H54 (cell line): ENCODE results near the gene ELOVL5.

Source experiments
- DNase-seq: peaks from one replicate; pipeline ENCODE4 v3.0.0; 2011; ENCODE audit warnings: low spot score, mixed read lengths; ENCODE audit not compliant: insufficient read length
- FAIRE-seq: peaks from 3 replicates; lab custom pipeline; 2011; peaks lifted over from hg19 to GRCh38; lab: Jason Lieb, UNC
- POLR2A ChIP-seq: IDR thresholded peaks from 2 replicates; pipeline ENCODE4 v1.6.1; 2011; ENCODE audit warnings: low read depth, mild to moderate bottlenecking, low read length

ELOVL5 gene

DNA sequence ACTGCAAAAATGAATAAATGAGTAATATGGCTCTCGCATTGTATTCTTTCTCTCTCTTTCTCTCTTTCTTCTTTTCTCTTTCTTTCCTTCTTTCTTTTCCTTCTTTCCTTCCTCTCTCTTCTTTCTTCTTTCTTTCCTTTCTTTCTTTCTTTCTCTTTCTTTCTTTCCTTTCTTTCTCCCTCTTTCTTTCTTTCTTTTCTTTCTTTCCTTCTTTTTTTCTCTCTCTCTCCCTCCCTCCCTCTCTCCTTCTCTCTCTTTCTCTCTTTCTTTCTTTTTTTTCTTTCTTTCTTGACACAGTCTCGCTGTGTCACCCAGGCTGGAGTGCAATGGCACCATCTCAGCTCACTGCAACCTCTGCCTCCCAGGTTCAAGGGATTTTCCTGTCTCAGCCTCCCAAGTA, 20.3 kb upstream of the ELOVL5 start:
- no peak for DNase-seq
- no peak for TF ChIP-seq POLR2A
- FAIRE-seq: no peak

DNA sequence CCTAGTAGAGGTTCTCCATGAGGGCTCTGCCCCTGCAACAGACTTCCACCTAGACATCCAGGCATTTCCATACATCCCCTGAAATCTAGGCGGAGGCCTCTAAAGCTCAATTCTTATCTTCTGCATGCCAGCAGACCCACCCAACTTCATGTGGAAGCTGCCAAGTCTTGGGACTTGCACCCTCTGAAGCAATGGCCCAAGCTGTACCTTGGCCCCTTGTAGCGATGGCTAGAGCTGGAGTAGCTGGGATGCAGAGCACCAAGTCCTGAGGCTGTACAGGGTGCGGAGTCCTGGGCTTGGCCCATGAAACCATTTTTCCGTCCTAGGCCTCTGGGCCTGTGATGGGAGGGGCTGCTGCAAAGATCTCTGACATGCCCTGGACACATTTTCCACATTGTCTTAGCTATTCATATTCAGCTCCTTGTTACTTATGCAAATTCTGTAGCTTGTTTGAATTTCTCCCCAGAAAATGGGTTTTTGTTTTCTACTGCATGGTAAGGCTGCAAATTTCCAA, 17.4 kb upstream of the ELOVL5 start:
- DNase-seq: no peak
- no peak for FAIRE-seq
- no peak for TF ChIP-seq POLR2A

DNA sequence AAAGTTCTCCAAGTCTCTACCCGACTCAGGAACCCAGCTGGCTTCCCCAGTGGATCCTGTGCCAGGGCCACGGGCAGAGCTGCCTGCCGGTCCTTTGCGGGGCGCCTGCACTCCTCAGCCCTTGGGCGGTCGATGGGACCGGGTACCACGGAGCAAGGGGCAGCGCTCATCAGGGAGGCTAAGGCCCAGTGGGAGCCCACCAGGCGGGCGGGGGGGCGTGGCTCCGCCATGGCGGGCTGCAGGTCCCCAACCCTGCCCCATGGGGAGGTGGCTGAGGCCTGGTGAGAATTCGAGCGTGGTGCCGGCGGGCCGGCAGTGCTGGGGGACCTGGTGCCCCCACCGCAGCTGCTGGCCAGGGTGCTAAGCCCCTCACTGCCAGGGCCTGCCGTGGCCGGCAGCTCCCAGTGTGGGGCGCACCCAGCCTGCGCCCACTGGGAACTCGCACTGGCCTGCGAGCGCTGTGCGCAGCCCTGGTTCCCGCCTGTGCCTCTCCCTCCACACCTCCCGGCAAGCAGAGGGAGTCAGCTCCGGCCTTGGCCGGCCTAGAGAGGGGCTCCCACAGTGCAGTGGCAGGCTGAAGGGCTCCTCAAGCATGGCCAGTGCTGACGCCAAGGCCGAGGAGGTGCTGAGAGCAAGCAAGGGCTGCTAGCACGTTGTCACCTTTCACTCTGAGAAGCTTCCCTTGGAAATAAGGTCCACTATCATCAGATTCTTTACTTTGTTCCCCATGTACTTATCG, 14.8 kb upstream of the ELOVL5 start:
- FAIRE-seq (no peak), DNase-seq (no peak)
- TF ChIP-seq POLR2A: no peak

DNA sequence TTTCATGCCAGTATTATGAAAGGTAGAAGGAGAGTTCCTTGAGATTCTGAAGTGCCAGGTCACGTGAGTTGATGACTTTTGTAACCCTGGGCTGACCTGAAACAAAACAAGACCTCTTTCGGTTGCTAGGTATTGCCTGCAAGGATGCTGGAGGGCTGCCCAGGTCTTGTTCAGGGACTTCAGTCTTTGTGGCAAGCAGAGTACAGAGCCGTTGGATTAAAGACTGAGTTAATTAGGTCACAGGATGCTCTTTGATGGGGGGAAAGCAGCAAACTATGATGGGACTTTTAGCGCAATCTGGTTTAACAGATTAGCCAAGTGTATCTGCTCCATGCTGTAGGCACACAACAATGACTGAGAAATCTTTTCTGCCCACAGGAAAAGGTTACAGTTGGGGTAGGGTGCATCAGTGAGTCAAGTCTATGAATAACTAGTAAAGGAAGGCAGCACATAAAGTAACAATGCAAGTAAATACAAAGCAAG, 12.8 kb upstream of the ELOVL5 start:
- no peak for FAIRE-seq
- no peak for TF ChIP-seq POLR2A
- DNase-seq: peak; percentile 28

DNA sequence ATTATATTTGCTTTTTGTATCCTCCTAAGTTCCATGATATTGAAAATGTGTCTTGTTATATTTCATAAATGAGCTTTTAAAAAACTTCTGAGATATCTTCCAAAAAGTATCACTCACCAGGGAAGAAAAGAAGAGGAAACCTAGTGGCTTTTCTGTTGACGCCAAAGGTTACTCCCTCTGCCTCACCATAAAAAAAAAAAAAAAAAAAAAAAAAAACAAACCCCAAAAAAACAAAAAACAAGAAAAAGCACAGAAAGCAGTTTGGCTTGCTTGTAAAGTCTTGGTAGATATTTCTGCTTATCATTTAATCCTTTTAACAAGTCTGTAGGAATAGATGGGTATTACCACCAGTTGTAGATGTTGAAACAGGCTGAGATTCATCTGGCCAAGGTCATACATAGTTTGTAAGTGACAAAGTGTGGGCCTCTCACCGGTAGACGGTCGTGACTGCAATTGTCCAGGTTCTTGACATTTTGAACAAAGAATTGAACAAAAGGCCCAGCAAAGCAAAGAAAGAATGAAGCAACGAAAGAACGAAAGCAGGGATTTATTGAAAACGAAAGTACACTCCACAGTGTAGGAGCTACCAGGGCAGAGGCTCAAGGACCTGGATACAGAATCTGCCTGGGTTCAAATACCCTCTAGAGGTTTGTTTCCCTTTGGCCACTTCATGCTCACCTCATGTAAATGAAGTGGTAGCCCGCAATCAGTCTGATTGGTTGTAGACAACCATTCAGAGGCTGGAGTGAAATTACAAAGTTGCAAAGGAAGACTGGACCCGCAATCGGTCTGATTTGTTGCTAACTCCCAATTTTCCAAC, 11.6 kb upstream of the ELOVL5 start:
- no peak for TF ChIP-seq POLR2A
- DNase-seq (no peak), FAIRE-seq (peak; percentile 20)

DNA sequence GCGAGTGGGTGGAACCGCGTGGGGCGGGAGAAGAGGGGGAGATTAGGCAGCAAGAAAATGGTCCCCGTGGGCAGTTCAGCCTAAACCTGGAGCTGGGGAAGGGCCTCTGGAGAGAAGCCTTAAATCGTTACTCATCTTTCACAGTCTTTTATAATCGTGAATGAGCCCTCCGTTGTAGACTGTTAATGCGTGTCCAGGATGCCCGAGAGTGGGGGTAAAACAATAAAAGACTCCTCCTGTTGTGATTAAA, 11.0 kb upstream of the ELOVL5 start:
- DNase-seq: no peak
- no peak for TF ChIP-seq POLR2A
- FAIRE-seq: no peak

DNA sequence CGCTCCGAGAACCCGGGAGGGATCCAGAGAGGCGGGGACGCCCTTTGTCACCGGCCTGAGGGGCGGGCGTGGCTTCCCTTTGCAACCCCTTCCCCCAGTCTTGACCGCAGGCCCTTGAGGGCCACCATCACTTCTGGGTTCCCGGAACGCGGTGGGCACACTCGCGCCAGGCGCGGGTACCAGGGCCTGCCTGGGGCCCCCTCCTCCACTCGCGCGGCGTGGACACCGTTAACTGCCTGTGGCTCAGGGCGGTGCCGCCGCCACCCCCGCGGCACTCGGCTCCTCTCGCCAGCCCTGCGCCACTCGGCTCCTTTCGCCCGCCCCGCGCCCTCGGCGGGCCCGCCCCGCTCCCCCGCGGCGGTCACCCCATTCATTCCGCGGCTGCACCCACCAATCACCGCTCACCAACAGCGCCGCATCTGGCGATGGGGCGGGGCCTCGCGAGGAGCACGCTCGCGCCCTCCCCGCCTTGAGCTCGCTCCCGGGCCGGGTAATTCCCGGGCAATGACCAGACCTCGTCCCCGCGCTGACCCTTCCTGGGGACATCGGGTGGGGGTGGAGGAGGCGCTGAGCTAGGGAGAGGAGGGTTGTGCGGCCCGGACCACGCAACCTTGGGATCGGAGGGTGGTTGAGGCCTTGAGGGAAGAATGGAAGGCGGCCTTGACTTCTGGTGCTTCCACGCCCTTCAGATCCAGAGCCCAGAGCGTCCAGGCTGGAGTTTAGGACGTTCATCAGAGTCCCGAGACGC, 10.5 kb upstream of the ELOVL5 start:
- TF ChIP-seq POLR2A: peak; percentile 92
- FAIRE-seq: peak; percentile 78
- peak; percentile 95 for DNase-seq

DNA sequence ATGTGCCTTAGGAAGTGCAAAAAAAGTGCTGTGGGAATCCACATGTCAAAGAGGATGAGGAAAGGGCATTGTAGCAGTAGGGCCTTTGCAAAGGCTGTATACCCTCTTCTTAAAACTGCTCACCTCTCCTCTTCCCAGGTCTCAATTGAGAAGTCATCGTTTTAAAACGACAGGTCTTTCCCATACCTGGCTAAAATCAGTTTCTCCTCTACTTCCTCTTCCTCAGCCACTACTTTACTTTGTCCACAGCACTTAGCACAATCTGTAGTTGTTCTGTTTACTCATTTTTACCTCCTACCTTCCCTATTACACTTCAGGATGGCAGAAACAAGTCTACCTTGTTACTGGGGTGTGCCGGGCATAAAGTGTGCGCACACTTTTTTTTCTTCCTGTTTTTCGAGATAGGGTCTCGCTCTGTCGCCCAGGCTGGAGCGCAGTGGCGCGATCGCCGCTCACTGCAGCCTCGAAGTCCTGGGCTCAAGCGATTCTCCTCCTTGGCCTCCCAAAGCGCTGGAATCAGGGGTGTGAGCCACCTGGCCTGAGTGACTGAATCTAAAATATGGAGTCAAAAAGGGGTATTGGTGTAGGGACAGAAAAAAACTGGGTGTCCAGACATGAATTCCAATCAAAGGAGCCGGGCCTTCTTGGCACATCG, 9.8 kb upstream of the ELOVL5 start:
- TF ChIP-seq POLR2A: no peak
- DNase-seq (no peak), FAIRE-seq (no peak)

DNA sequence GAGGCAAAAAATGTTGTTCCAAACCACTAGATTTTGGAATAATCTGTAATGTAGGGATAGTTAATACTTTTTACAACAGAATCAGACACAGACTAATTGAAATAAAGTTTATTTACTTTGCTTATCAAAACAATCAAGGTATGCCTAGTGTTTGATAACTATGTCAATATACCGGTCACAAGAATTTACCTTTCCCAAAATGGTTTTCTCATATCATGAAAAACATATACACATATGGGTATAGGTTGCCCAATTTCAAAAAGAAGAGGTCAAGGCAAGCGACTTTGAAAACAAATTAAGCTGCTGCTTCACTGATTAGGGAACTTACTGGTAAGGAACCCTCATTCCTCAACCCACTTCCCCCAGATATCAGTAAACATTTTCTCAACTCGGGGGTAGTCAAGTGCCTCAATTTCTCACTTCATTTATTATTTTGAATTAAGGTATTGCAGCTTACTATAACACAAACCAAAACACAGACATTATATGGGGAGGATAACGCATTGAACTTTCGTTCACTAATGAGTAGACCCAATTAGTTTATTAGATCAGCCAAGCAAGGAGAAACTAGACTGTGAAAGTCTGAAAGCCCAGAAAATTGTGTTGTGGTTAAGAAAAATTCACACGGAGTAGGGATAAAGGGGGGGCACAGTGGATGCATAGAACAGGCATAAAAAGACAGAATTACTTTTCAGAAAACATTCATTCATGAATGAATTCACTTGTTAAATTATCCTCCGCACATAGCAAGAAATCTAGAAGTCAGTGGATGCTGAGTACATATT, 9.0 kb upstream of the ELOVL5 start:
- no peak for FAIRE-seq
- TF ChIP-seq POLR2A: no peak
- no peak for DNase-seq

DNA sequence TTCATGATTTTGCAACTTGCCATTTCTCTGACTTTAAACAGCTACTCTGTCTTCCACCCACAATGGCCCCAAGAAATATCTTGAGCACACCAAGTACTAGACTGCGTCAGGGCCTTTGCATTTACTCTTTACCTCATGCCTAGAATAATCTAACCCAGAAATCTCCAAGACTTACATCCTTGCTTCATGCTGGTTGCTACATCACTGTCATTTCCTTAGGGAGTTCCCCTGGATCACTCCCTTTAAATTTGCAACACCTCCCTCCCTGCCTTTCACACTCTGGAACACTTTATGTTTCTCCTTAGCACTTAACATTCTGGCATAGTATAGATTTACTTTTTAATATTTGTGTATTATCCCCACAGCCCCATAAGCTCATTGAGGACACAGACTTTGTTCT, 4.9 kb upstream of the ELOVL5 start:
- FAIRE-seq (no peak), DNase-seq (no peak)
- TF ChIP-seq POLR2A: no peak

DNA sequence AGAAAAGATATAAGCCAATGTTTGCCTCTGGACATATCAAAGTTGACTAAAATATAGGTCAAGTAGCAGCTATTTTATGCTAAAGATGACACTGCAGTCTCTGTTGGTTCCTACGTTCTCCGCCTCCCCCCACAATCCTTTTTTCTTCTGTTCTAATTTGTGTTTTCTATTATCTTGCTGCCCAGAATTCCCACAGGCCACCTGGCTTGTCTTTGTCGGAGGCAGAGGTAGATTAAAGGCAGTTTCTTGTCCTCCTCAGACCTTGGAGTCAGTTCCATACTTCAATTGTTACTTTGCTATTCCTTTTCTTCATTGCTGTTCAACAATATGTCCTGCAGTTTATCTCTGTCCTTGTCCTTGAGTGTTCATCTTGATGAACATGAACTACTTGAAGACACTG, 3.6 kb upstream of the ELOVL5 start:
- FAIRE-seq: no peak
- TF ChIP-seq POLR2A: no peak
- DNase-seq: no peak

DNA sequence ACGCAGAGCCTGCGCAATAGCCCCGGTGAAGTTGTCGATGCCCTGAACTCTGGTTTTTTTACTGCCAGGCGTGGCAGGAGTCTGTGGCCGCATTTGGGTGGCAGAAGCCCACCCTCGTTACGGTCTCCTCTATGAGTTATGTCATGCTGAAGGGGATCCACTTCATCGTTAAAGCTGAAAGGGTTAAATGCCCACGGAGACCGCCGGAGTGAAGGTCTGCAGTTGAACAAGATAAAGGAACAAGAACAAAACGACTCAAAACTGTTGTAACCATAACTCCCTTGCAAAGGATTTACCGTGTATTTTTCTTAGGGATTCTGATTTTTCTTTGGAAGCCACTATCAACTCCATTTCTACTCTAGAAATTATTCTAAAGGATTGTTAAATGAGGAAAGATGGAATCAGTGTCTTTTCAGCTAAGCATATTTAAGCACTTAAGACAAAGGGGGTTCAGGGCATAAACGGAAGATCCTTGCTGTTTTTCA, 501 bp upstream of the ELOVL5 start:
- DNase-seq (no peak), FAIRE-seq (no peak)
- TF ChIP-seq POLR2A: peak; percentile 56
